HEK293 (cell line): Measurements from ENCODE around the gene NDRG4.

Experiments
- CTCF ChIA-PET: fragments of 350-600 bp; formaldehyde crosslinking; extraction: SDS; loops from one replicate; lab custom pipeline; 2021; ENCODE audit warnings: antibody characterized with exemption; lab: Yijun Ruan, JAX
- POLR2A ChIA-PET: fragments of 300-600 bp; formaldehyde crosslinking; extraction: SDS; loops from one replicate; lab custom pipeline; 2020; ENCODE audit warnings: antibody characterized with exemption, inconsistent platforms; lab: Yijun Ruan, JAX
- H3K27ac ChIP-seq: fragments of 200-500 bp; sonication (Bioruptor generic); 2 replicates; pipeline ENCODE4 v1.5.1; 2014; ENCODE audit warnings: low read depth, low read length, control low read depth, inconsistent platforms; ENCODE audit errors: extremely low read depth
- H3K36me3 ChIP-seq, 2 experiments: fragments of 200-500 bp in 1 of 2; sonication (Bioruptor generic) in 1 of 2; 1 replicate in 1 of 2; 2 replicates in 1 of 2; pipeline ENCODE4 v1.5.1; 2014 to 2017; ENCODE audit warnings: inconsistent platforms in 2 of 2, low read length in 2 of 2; ENCODE audit not compliant: control insufficient read depth in 2 of 2, insufficient read depth in 1 of 2
- H3K4me1 ChIP-seq: fragments of 200-500 bp; sonication (Bioruptor generic); 2 replicates; pipeline ENCODE4 v1.5.1; 2014; ENCODE audit warnings: mild to moderate bottlenecking, low read length, inconsistent platforms; ENCODE audit not compliant: control insufficient read depth, insufficient read depth
- H3K4me3 ChIP-seq: 2 replicates; pipeline ENCODE4 v1.5.1; 2011; ENCODE audit warnings: low read depth, mild to moderate bottlenecking, control low read depth, low read length, moderate library complexity
- H3K9me3 ChIP-seq: fragments of 200-500 bp; sonication (Bioruptor generic); 2 replicates; pipeline ENCODE4 v1.5.1; 2014; ENCODE audit warnings: low read depth, low read length, inconsistent platforms; ENCODE audit not compliant: control insufficient read depth, insufficient read depth
- GLIS1 ChIP-seq: fragments of 450-650 bp; formaldehyde crosslinking; IDR thresholded peaks from 2 replicates; pipeline ENCODE4 v1.5.1; 2016; ENCODE audit warnings: missing biosample characterization, missing genetic modification characterization
- GLIS2 ChIP-seq: fragments of 450-650 bp; formaldehyde crosslinking; IDR thresholded peaks from 2 replicates; pipeline ENCODE4 v1.5.1; 2016; ENCODE audit warnings: missing biosample characterization, missing genetic modification characterization
- KLF1 ChIP-seq: fragments of 450-650 bp; formaldehyde crosslinking; IDR thresholded peaks from 2 replicates; pipeline ENCODE4 v1.5.1; 2016; ENCODE audit warnings: missing biosample characterization, missing genetic modification characterization
- PATZ1 ChIP-seq: fragments of 450-650 bp; formaldehyde crosslinking; IDR thresholded peaks from 2 replicates; pipeline ENCODE4 v1.5.1; 2016; ENCODE audit warnings: missing biosample characterization, missing genetic modification characterization
- ZBTB1 ChIP-seq: fragments of 450-650 bp; formaldehyde crosslinking; IDR thresholded peaks from 2 replicates; pipeline ENCODE4 v1.5.1; 2016; ENCODE audit warnings: missing biosample characterization, missing genetic modification characterization
- ZBTB10 ChIP-seq: fragments of 450-650 bp; formaldehyde crosslinking; IDR thresholded peaks from 2 replicates; pipeline ENCODE4 v1.5.1; 2016; ENCODE audit warnings: missing biosample characterization, missing genetic modification characterization
- ZBTB26 ChIP-seq: fragments of 450-650 bp; formaldehyde crosslinking; optimal IDR thresholded peaks from 2 replicates; pipeline ENCODE3; 2016; ENCODE audit warnings: missing biosample characterization, mild to moderate bottlenecking, missing genetic modification characterization
- ZIC2 ChIP-seq: fragments of 450-650 bp; formaldehyde crosslinking; IDR thresholded peaks from 2 replicates; pipeline ENCODE4 v1.5.1; 2016; ENCODE audit warnings: missing biosample characterization, missing genetic modification characterization
- ZNF10 ChIP-seq: fragments of 450-650 bp; formaldehyde crosslinking; IDR thresholded peaks from 2 replicates; pipeline ENCODE4 v1.5.1; 2017; ENCODE audit warnings: missing biosample characterization, missing genetic modification characterization
- ZNF2 ChIP-seq: fragments of 450-650 bp; formaldehyde crosslinking; IDR thresholded peaks from 2 replicates; pipeline ENCODE4 v1.5.1; 2016; ENCODE audit warnings: missing biosample characterization, missing genetic modification characterization
- ZNF398 ChIP-seq: fragments of 450-650 bp; formaldehyde crosslinking; IDR thresholded peaks from 2 replicates; pipeline ENCODE4 v1.5.1; 2017; ENCODE audit warnings: missing biosample characterization, missing genetic modification characterization
- ZNF423 ChIP-seq: fragments of 450-650 bp; formaldehyde crosslinking; IDR thresholded peaks from 2 replicates; pipeline ENCODE4 v1.5.1; 2016; ENCODE audit warnings: missing biosample characterization, missing genetic modification characterization
- ZNF488 ChIP-seq: fragments of 450-650 bp; formaldehyde crosslinking; IDR thresholded peaks from 2 replicates; pipeline ENCODE4 v1.5.1; 2016; ENCODE audit warnings: missing biosample characterization, missing genetic modification characterization
- ZNF514 ChIP-seq: fragments of 450-650 bp; formaldehyde crosslinking; IDR thresholded peaks from 2 replicates; pipeline ENCODE4 v1.5.1; 2016; ENCODE audit warnings: missing biosample characterization, missing genetic modification characterization
- ZNF518A ChIP-seq: fragments of 450-650 bp; formaldehyde crosslinking; conservative IDR thresholded peaks from 2 replicates; pipeline ENCODE4 v1.5.1; 2016; ENCODE audit warnings: low read depth, missing biosample characterization, missing genetic modification characterization
- ZNF776 ChIP-seq: fragments of 450-650 bp; formaldehyde crosslinking; IDR thresholded peaks from 2 replicates; pipeline ENCODE4 v1.5.0; 2017; ENCODE audit warnings: missing biosample characterization, missing genetic modification characterization, borderline replicate concordance

Gene NDRG4

GRCh38 chr16:58462997-58463941 is 36.7 kb upstream of the NDRG4 start:
- POLR2A ChIA-PET: interaction anchor here (0.5 to 1.5 kb wide), 2 partner anchors 14 to 42 kb away, joined by 4 read pairs; no protein-coding TSS in a partner anchor
- CTCF ChIA-PET: no interaction called here
- Histone ChIP-seq H3K4me3 (peak overlapping the region; percentile 39), H3K9me3 (no peaks in the 10 kb centered on the region)
- TF ChIP-seq GLIS1 (tag by site-specific recombination): peak; percentile 40; the same call in 1 of the 2 replicates
- peak; percentile 72 for TF ChIP-seq ZIC2 (tag by site-specific recombination)
- TF ChIP-seq ZBTB1 (tag by site-specific recombination): no peak
- peak; percentile 63; the same call in 1 of the 2 replicates for TF ChIP-seq ZNF10 (tag by site-specific recombination)
- peak; percentile 62; the same call in 1 of the 2 replicates for TF ChIP-seq ZBTB10 (tag by site-specific recombination)
- no peak for TF ChIP-seq ZNF514
- TF ChIP-seq ZNF2: no peak
- TF ChIP-seq ZNF423 (tag by site-specific recombination): 0 out of 2 replicates have a peak, but pooled peaks have one; percentile 54
- 0 out of 2 replicates have a peak, but pooled peaks have one; percentile 24 for TF ChIP-seq KLF1 (tag by site-specific recombination)
- TF ChIP-seq GLIS2 (tag by site-specific recombination): peak; percentile 35; the same call in 1 of the 2 replicates
- TF ChIP-seq PATZ1 (tag by site-specific recombination): peak; percentile 51
- TF ChIP-seq ZNF398: peak; percentile 20; the same call in 1 of the 2 replicates
- TF ChIP-seq, all 188 proteins: peak for 9
- H3K27ac ChIP-seq: no peak overlapping the region; the same call in 1 of the 2 replicates
- H3K36me3 ChIP-seq: no peaks in the 10 kb centered on the region
- H3K4me1 ChIP-seq: peaks cover 2% of the 10 kb centered on the region; the same call in 1 of the 2 replicates

- CTCF ChIA-PET: interaction anchor here (0.5 to 2.2 kb wide), 5 partner anchors 23 to 169 kb away, joined by 3 to 7 read pairs (median 5); no protein-coding TSS in a partner anchor
- POLR2A ChIA-PET: interaction anchor here (0.5 to 1.5 kb wide), 3 partner anchors 13 to 41 kb away, joined by 3 to 4 read pairs (median 4); no protein-coding TSS in a partner anchor
- peaks cover 2% of the 10 kb centered on the region; the same call in 1 of the 2 replicates for H3K4me1 ChIP-seq
- TF ChIP-seq ZBTB26 (tag by site-specific recombination) (peak; percentile 73), ZNF518A (tag by site-specific recombination) (no peak), ZNF776 (no peak), ZNF488 (tag by site-specific recombination) (no peak)
Measured at GRCh38 chr16:58464047-58464915, 35.7 kb upstream of the NDRG4 start.

More at GRCh38 chr16:58464047-58464915, 35.7 kb upstream of the NDRG4 start:
- Histone ChIP-seq H3K36me3 (no peaks in the 10 kb centered on the region), H3K4me3 (peak overlapping the region; percentile 39), H3K9me3 (no peaks in the 10 kb centered on the region), H3K27ac (no peak overlapping the region; the same call in 1 of the 2 replicates)
